Panc1 (cell line): ENCODE measurements around the gene CCNQ. TPM values are rescaled to one million over a fixed set of nuclear protein-coding genes. Genes with fewer than 3 reads are reported as not detected.

Experiments used
- ATAC-seq: fragments of 200-7000 bp; cut with Tn5 transposase; 2 replicates; pipeline ENCODE4 v1.9.1; 2020; ENCODE audit warnings: mild to moderate bottlenecking, moderate library complexity
- BruUV-seq: library from RNA; stranded (reverse); fragments of 400-500 nt; replicated peaks from 2 replicates; lab custom pipeline; 2021; lab: Mats Ljungman, UMichigan
- CTCF ChIA-PET: fragments of 300-600 bp; sonication (Branson Sonifier 250); formaldehyde crosslinking; loops from one replicate; lab custom pipeline; 2022; ENCODE audit warnings: antibody characterized with exemption; lab: Charles Lee
- POLR2A ChIA-PET: fragments of 300-600 bp; sonication (Branson Sonifier 250); formaldehyde crosslinking; loops from one replicate; lab custom pipeline; 2022; ENCODE audit warnings: antibody characterized with exemption; lab: Charles Lee
- DNase-seq: peaks from one replicate; pipeline ENCODE4 v3.0.0-alpha.2; 2010; ENCODE audit warnings: low read depth, low spot score
- H3K27ac ChIP-seq: 2 replicates; pipeline ENCODE4 v1.5.1; 2011; ENCODE audit warnings: mild to moderate bottlenecking, low read length, inconsistent platforms
- H3K27me3 ChIP-seq: fragments of 200-500 bp; sonication (Bioruptor generic); 2 replicates; pipeline ENCODE4 v1.6.0; 2014; ENCODE audit warnings: low read length, inconsistent platforms; ENCODE audit not compliant: control insufficient read depth, insufficient read depth
- H3K36me3 ChIP-seq: fragments of 200-500 bp; sonication (Bioruptor generic); 2 replicates; pipeline ENCODE4 v1.5.1; 2014; ENCODE audit warnings: inconsistent platforms, mild to moderate bottlenecking, low read length, moderate library complexity; ENCODE audit not compliant: control insufficient read depth, insufficient read depth
- H3K4me1 ChIP-seq: 2 replicates; pipeline ENCODE4 v1.5.1; 2011; ENCODE audit warnings: inconsistent platforms, mild to moderate bottlenecking, low read length, moderate library complexity; ENCODE audit not compliant: control insufficient read depth, insufficient read depth
- H3K4me3 ChIP-seq, 2 experiments: 2 replicates each; pipeline ENCODE4 v1.5.1; 2011 to 2012; ENCODE audit warnings: low read depth in 2 of 2, low read length in 2 of 2, mild to moderate bottlenecking in 2 of 2, inconsistent platforms in 1 of 2, moderate library complexity in 1 of 2
- H3K9me3 ChIP-seq: fragments of 200-500 bp; sonication (Bioruptor generic); 2 replicates; pipeline ENCODE4 v1.5.1; 2014; ENCODE audit warnings: low read depth, mild to moderate bottlenecking, inconsistent platforms, low read length, moderate library complexity; ENCODE audit not compliant: control insufficient read depth, insufficient read depth
- CTCF ChIP-seq: fragments of 450-650 bp; IDR thresholded peaks from 2 replicates; pipeline ENCODE4 v1.5.1; 2017; ENCODE audit warnings: mild to moderate bottlenecking
- POLR2AphosphoS5 ChIP-seq: IDR thresholded peaks from 2 replicates; pipeline ENCODE4 v1.6.1; 2012; ENCODE audit warnings: mild to moderate bottlenecking, low read depth, low read length, moderate library complexity
- REST ChIP-seq, 2 experiments: IDR thresholded peaks; 2 replicates each; pipeline ENCODE4 v1.6.1; 2011 to 2012; ENCODE audit warnings: low read depth in 2 of 2, control low read depth in 1 of 2, low read length in 1 of 2, mild to moderate bottlenecking in 1 of 2, moderate library complexity in 1 of 2; ENCODE audit not compliant: insufficient read depth in 1 of 2
- SIN3A ChIP-seq: IDR thresholded peaks from 2 replicates; pipeline ENCODE4 v1.6.1; 2012; ENCODE audit warnings: low read depth, mild to moderate bottlenecking, low read length, moderate library complexity, borderline replicate concordance; ENCODE audit not compliant: insufficient read depth
- TCF7L2 ChIP-seq: IDR thresholded peaks from 2 replicates; pipeline ENCODE4 v1.6.1; 2011; ENCODE audit warnings: mild to moderate bottlenecking, low read depth, low read length, inconsistent platforms
- in situ Hi-C: cut with HindIII; loops from 2 replicates; pipeline ENCODE4 v1.10.0; 2016; ENCODE audit warnings: low sequenced_read_pairs, low pct_unique_long_range_greater_than_20kb
- intact Hi-C: fragments of 100-400 bp; cut with micrococcal nuclease; formaldehyde crosslinking; loops from one replicate; pipeline ENCODE4 v1.10.0; 2022; ENCODE audit not compliant: unreplicated experiment
- total RNA-seq: library from RNA; stranded (reverse); gene quantifications from one replicate; pipeline ENCODE4 v1.2.1, GENCODE V29; 2021; ENCODE audit not compliant: unreplicated experiment

The CCNQ gene
- total RNA-seq, 1 experiment from 2014 or later, result 42.1 TPM

- TF ChIP-seq SIN3A (no peak), REST (IDR thresholded peaks at IDR 0.05; ENCODE audit: insufficient read depth in 1 of 2, low read depth in 2 of 2, low read length in 1 of 2) (no peak), TCF7L2 (no peak), POLR2AphosphoS5 (no peak), CTCF (no peak)
- in situ Hi-C loops (no loop called here), intact Hi-C loops (no loop called here)
- Histone ChIP-seq H3K4me1 (peaks cover 9% of the 10 kb centered on the region; the same call in 1 of the 2 replicates), H3K36me3 (no peaks in the 10 kb centered on the region), H3K9me3 (no peaks in the 10 kb centered on the region), H3K4me3 (no peak overlapping the region), H3K27ac (no peak overlapping the region), H3K27me3 (no peaks in the 10 kb centered on the region)
- ChIA-PET POLR2A (no interaction called here), CTCF (no interaction called here)
- no peak for ATAC-seq
- no TSS peak for BruUV-seq
- no peak for DNase-seq
Measured at GRCh38 chrX:153603131-153603656, 4.3 kb upstream of the CCNQ start.

GRCh38 chrX:153602601-153603000 lies 3.7 kb upstream of the CCNQ start:
- no TSS peak for BruUV-seq
- ChIA-PET CTCF (no interaction called here), POLR2A (interaction anchor here (0.6 kb wide), 1 partner anchor 355 kb away, joined by 4 read pairs; no protein-coding TSS in a partner anchor)
- in situ Hi-C loops, result no loop called here
- DNase-seq, result no peak
- ATAC-seq, result no peak
- no peak for TF ChIP-seq SIN3A
- TF ChIP-seq TCF7L2, result no peak
- TF ChIP-seq POLR2AphosphoS5, result no peak
- no peak for TF ChIP-seq REST (IDR thresholded peaks at IDR 0.05; ENCODE audit: insufficient read depth in 1 of 2, low read depth in 2 of 2, low read length in 1 of 2)
- TF ChIP-seq CTCF, result no peak
- Histone ChIP-seq H3K36me3 (no peaks in the 10 kb centered on the region), H3K27ac (no peak overlapping the region), H3K9me3 (no peaks in the 10 kb centered on the region), H3K4me1 (peaks cover 12% of the 10 kb centered on the region), H3K27me3 (no peaks in the 10 kb centered on the region), H3K4me3 (no peak overlapping the region)
- intact Hi-C loops, result no loop called here
